Upper lobe of left lung (tissue), 4 donors: ENCODE data around the gene CHIT1.

ENCODE experiments used
- CTCF ChIP-seq, 6 experiments: fragments of 450-650 bp in 4 of 6; fragments of 200-600 bp in 2 of 6; sonication (generic) in 2 of 6; IDR thresholded peaks; one replicate each; pipeline ENCODE4 v1.5.1; 2016 to 2019; ENCODE audit warnings: antibody characterized with exemption in 6 of 6
- EP300 ChIP-seq, 4 donors: sonication (generic); formaldehyde crosslinking; IDR thresholded peaks; one replicate each; pipeline ENCODE4 v1.5.1; 2017; ENCODE audit warnings: antibody characterized with exemption in 4 of 4, control low read depth in 2 of 4
- POLR2A ChIP-seq, 4 donors: fragments of 450-650 bp; IDR thresholded peaks; one replicate each; pipeline ENCODE4 v1.5.1; 2016 to 2017; ENCODE audit warnings: antibody characterized with exemption in 4 of 4, mild to moderate bottlenecking in 2 of 4

GRCh38 chr1:203200916-203201315, 28.6 kb downstream of the CHIT1 start:
- TF ChIP-seq CTCF (IDR thresholded peaks at IDR 0.05) (no peak), EP300 (IDR thresholded peaks at IDR 0.05) (no peak), POLR2A (IDR thresholded peaks at IDR 0.05) (no peak)
